ENCODE results near the gene TMEM270. TPM values are rescaled to one million over a fixed set of nuclear protein-coding genes. Genes with fewer than 3 reads are reported as not detected.

The TMEM270 gene
- total and polyA plus RNA-seq, 2 of the 8 experiments (the other 6 are each of a cell fraction or from before 2014, with no cell fraction given), result 0.26 TPM; not detected in 1

DNA sequence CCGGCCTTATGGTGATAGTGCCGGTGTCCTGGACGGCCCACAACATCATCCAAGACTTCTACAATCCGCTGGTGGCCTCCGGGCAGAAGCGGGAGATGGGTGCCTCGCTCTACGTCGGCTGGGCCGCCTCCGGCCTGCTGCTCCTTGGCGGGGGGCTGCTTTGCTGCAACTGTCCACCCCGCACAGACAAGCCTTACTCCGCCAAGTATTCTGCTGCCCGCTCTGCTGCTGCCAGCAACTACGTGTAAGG lies 29.4 kb upstream of the TMEM270 start:
- peaks cover 5% of the 10 kb centered on the region; the same call in 1 of the 2 replicates for H3K79me1 ChIP-seq (ENCODE audit: low read depth, low read length)
- H2BK20ac ChIP-seq (ENCODE audit: low read length), result peak overlapping the region; percentile 100
- H3K9ac ChIP-seq (replicated peaks in 1 of 4; ENCODE audit: extremely low read depth in 1 of 4, low read depth in 3 of 4, low read length in 3 of 4), result peak overlapping the region; percentile 46 to 76 (median 58)
- peak overlapping the region; percentile 95 for H4K8ac ChIP-seq (ENCODE audit: extremely low read depth, insufficient read depth, low read length)
- peaks cover 5 to 7% of the 10 kb centered on the region in 2 experiments; a peak in 2 of 4 replicates for H3K9me3 ChIP-seq (ENCODE audit: insufficient read depth in 2 of 2, low read depth in 1 of 2, low read length in 1 of 2)
- peak overlapping the region; percentile 7 for H2BK120ac ChIP-seq (replicated peaks; ENCODE audit: low read depth, low read length)
- no peaks in the 10 kb centered on the region; a peak in 1 of 8 replicates for H3K36me3 ChIP-seq (ENCODE audit: control insufficient read depth in 2 of 4, insufficient read depth in 4 of 4, low read length in 3 of 4)
- DNase-seq (ENCODE audit: low read depth in 1 of 2, low spot score in 2 of 2) (no peak), FAIRE-seq (no peak)
- ChIA-PET POLR2A (ENCODE audit: partially characterized antibody) (interaction anchor here (0.6 to 6.8 kb wide), 13 partner anchors 9 to 89 kb away, joined by 3 to 96 read pairs (median 7); partner anchors contain the start of genes ABHD11 and METTL27), CTCF (ENCODE audit: partially characterized antibody) (interaction anchor here (0.6 to 4.9 kb wide), 6 partner anchors 8 to 302 kb away, joined by 3 to 52 read pairs (median 5); no protein-coding TSS in a partner anchor)
- H3K27ac ChIP-seq (ENCODE audit: low read depth, low read length), result peak overlapping the region; percentile 94
- no peaks in the 10 kb centered on the region for H4K20me1 ChIP-seq (replicated peaks in 1 of 2; ENCODE audit: control insufficient read depth in 1 of 2, insufficient read depth in 2 of 2, low read length in 2 of 2)
- peaks cover 22 to 56% (median 43%) of the 10 kb centered on the region in 4 experiments for H3K4me1 ChIP-seq (replicated peaks in 1 of 4; ENCODE audit: control insufficient read depth in 3 of 4, insufficient read depth in 4 of 4, low read length in 3 of 4)
- H2AFZ ChIP-seq (ENCODE audit: low read length), result no peak overlapping the region
- WGBS, 2 experiments (ENCODE audit: extremely low coverage in 1 of 2, insufficient coverage in 1 of 2, insufficient read length in 1 of 2, insufficient replicate concordance in 2 of 2, low coverage in 1 of 2, low lambda C conversion rate in 2 of 2, missing lambda C conversion rate in 1 of 2), result 57% methylated on average over 16 of the region's 16 CpGs; no CpG with 5 or more reads in 1 of the 2 experiments
- H3K23ac ChIP-seq (ENCODE audit: insufficient read length), result no peak overlapping the region
- H2AK5ac ChIP-seq (ENCODE audit: low read depth, low read length), result peak overlapping the region; percentile 84
- H3K79me2 ChIP-seq (ENCODE audit: control insufficient read depth in 1 of 2, insufficient read depth in 2 of 2, low read length in 2 of 2), result no peaks in the 10 kb centered on the region; a peak in 1 of 4 replicates
- H3K23me2 ChIP-seq (ENCODE audit: low read depth, low read length), result peaks cover 17% of the 10 kb centered on the region; the same call in 1 of the 2 replicates
- peak overlapping the region; percentile 95 for H4K91ac ChIP-seq (replicated peaks; ENCODE audit: insufficient read length, low read length)
- peak overlapping the region; percentile 92 for H2BK5ac ChIP-seq (ENCODE audit: low read depth, low read length)
- H3K18ac ChIP-seq (ENCODE audit: extremely low read depth, low read length), result peak overlapping the region; percentile 95
- H3K4ac ChIP-seq (replicated peaks; ENCODE audit: insufficient read length, low read depth, low read length), result peak overlapping the region; percentile 87
- peak overlapping the region; percentile 86 for H3K56ac ChIP-seq (replicated peaks; ENCODE audit: insufficient read length, low read depth, low read length)
- TF ChIP-seq JUN (IDR thresholded peaks at IDR 0.05; ENCODE audit: low read depth, low read length), result no peak
- no peak for TF ChIP-seq CREB1 (IDR thresholded peaks at IDR 0.05)
- TF ChIP-seq KDM4A (IDR thresholded peaks at IDR 0.05; ENCODE audit: low read depth, low read length, severe bottlenecking), result peak; percentile 11
- no peak for TF ChIP-seq TAF7 (optimal IDR thresholded peaks at IDR 0.05; ENCODE audit: borderline replicate concordance, low read depth, low read length)
- peak overlapping the region; percentile 98; the same call in 1 of the 2 replicates for H2BK15ac ChIP-seq (ENCODE audit: low read length)
- H3K4me2 ChIP-seq (ENCODE audit: insufficient read depth in 1 of 2, low read depth in 2 of 2, low read length in 2 of 2), result peak overlapping the region; percentile 63 to 82
- peak overlapping the region; percentile 43 to 63 (median 60) for H3K4me3 ChIP-seq (ENCODE audit: extremely low read depth in 1 of 4, insufficient read depth in 2 of 4, low read depth in 3 of 4, low read length in 4 of 4)
- H2BK12ac ChIP-seq (ENCODE audit: low read depth, low read length), result peak overlapping the region; percentile 97
- no peak overlapping the region for H3K14ac ChIP-seq (ENCODE audit: insufficient read length)
- H3K27me3 ChIP-seq (replicated peaks in 1 of 4; ENCODE audit: control insufficient read depth in 3 of 4, extremely low read depth in 1 of 4, insufficient read depth in 3 of 4, low read length in 3 of 4), result peaks cover 0 to 4% (median 0%) of the 10 kb centered on the region in 4 experiments; a peak in 2 of 7 replicates
- peak overlapping the region; percentile 80 for H4K5ac ChIP-seq (ENCODE audit: insufficient read length, low read depth, low read length)
